H1 (cell line): Measurements from ENCODE around the gene CASTOR1. TPM values are rescaled to one million over a fixed set of nuclear protein-coding genes. Genes with fewer than 3 reads are reported as not detected.

Source experiments
- CTCF ChIA-PET: fragments of 300-600 bp; sonication (Branson Sonifier 250); formaldehyde crosslinking; loops from one replicate; lab custom pipeline; 2021; ENCODE audit not compliant: partially characterized antibody; lab: Charles Lee
- POLR2A ChIA-PET: fragments of 300-600 bp; sonication (Branson Sonifier 250); formaldehyde crosslinking; loops from one replicate; lab custom pipeline; 2021; ENCODE audit warnings: inconsistent platforms; ENCODE audit not compliant: partially characterized antibody; lab: Charles Lee
- DNase-seq, 2 experiments: peaks; one replicate each; pipeline versions ENCODE4 v3.0.0 to v3.0.0-alpha.2; 2010 to 2022; ENCODE audit warnings: low spot score in 2 of 2, low read depth in 1 of 2, mixed read lengths in 1 of 2
- FAIRE-seq: peaks from 2 replicates; lab custom pipeline; 2011; peaks lifted over from hg19 to GRCh38; lab: Jason Lieb, UNC
- H2AFZ ChIP-seq: 2 replicates; pipeline ENCODE4 v1.8.1; 2012; ENCODE audit warnings: low read length, inconsistent platforms
- H2AK5ac ChIP-seq: 2 replicates; pipeline ENCODE4 v1.6.1; 2013; ENCODE audit warnings: low read depth, low read length
- H2BK120ac ChIP-seq: replicated peaks from 2 replicates; pipeline ENCODE3; 2013; ENCODE audit warnings: low read depth, low read length, inconsistent platforms
- H2BK12ac ChIP-seq: 2 replicates; pipeline ENCODE4 v1.6.1; 2013; ENCODE audit warnings: low read depth, low read length
- H2BK15ac ChIP-seq: 2 replicates; pipeline ENCODE4 v1.6.1; 2013; ENCODE audit warnings: low read length
- H2BK20ac ChIP-seq: 2 replicates; pipeline ENCODE4 v1.6.1; 2013; ENCODE audit warnings: low read length
- H2BK5ac ChIP-seq: 2 replicates; pipeline ENCODE4 v1.6.1; 2013; ENCODE audit warnings: low read depth, low read length
- H3K14ac ChIP-seq: 2 replicates; pipeline ENCODE4 v1.6.1; 2013; ENCODE audit warnings: inconsistent platforms; ENCODE audit not compliant: insufficient read length
- H3K18ac ChIP-seq: 2 replicates; pipeline ENCODE4 v1.6.1; 2013; ENCODE audit warnings: low read length; ENCODE audit errors: extremely low read depth
- H3K23ac ChIP-seq: 2 replicates; pipeline ENCODE4 v1.6.1; 2013; ENCODE audit warnings: inconsistent platforms; ENCODE audit not compliant: insufficient read length
- H3K23me2 ChIP-seq: 2 replicates; pipeline ENCODE4 v1.6.1; 2013; ENCODE audit warnings: low read depth, low read length
- H3K27ac ChIP-seq: 2 replicates; pipeline ENCODE4 v1.6.1; 2011; ENCODE audit warnings: low read depth, low read length, inconsistent platforms
- H3K27me3 ChIP-seq, 4 experiments: replicated peaks in 1 of 4; 1 replicate in 1 of 4; 2 replicates in 3 of 4; pipeline versions ENCODE4 v1.6.1 to v1.8.1; 2011 to 2013; ENCODE audit warnings: low read length in 3 of 4, mild to moderate bottlenecking in 3 of 4, inconsistent platforms in 2 of 4, mixed read lengths in 2 of 4, moderate library complexity in 1 of 4; ENCODE audit not compliant: control insufficient read depth in 3 of 4, insufficient read depth in 3 of 4; ENCODE audit errors: extremely low read depth in 1 of 4
- H3K36me3 ChIP-seq, 4 experiments: 2 replicates each; pipeline versions ENCODE4 v1.6.1 to v1.8.1; 2011 to 2013; ENCODE audit warnings: mild to moderate bottlenecking in 4 of 4, low read length in 3 of 4, moderate library complexity in 2 of 4, control low read depth in 1 of 4, inconsistent platforms in 1 of 4; ENCODE audit not compliant: insufficient read depth in 4 of 4, control insufficient read depth in 2 of 4
- H3K4ac ChIP-seq: replicated peaks from 2 replicates; pipeline ENCODE3; 2013; ENCODE audit warnings: low read length, low read depth, mixed read lengths, inconsistent platforms; ENCODE audit not compliant: insufficient read length
- H3K4me1 ChIP-seq, 4 experiments: replicated peaks in 1 of 4; 1 replicate in 1 of 4; 2 replicates in 3 of 4; pipeline versions ENCODE4 v1.6.1 to v1.8.1; 2011 to 2013; ENCODE audit warnings: low read length in 3 of 4, inconsistent platforms in 2 of 4, mixed read lengths in 1 of 4; ENCODE audit not compliant: insufficient read depth in 4 of 4, control insufficient read depth in 3 of 4
- H3K4me2 ChIP-seq, 2 experiments: 2 replicates each; pipeline versions ENCODE4 v1.6.1 to v1.8.1; 2011 to 2013; ENCODE audit warnings: low read depth in 2 of 2, low read length in 2 of 2, control low read depth in 1 of 2, inconsistent platforms in 1 of 2, mild to moderate bottlenecking in 1 of 2; ENCODE audit not compliant: insufficient read depth in 1 of 2
- H3K4me3 ChIP-seq, 4 experiments: fragments of 200-600, 300-600 bp in 1 of 4; sonication (generic), shearing (Covaris generic), sonication (Bioruptor Twin) in 1 of 4; 2 replicates each; pipeline versions ENCODE4 v1.5.1 to v1.8.1; 2011 to 2016; ENCODE audit warnings: low read length in 4 of 4, low read depth in 3 of 4, control low read depth in 2 of 4, inconsistent platforms in 2 of 4, mild to moderate bottlenecking in 2 of 4, mixed read lengths in 1 of 4, moderate library complexity in 1 of 4; ENCODE audit not compliant: insufficient read depth in 2 of 4; ENCODE audit errors: extremely low read depth in 1 of 4
- H3K56ac ChIP-seq: replicated peaks from 2 replicates; pipeline ENCODE3; 2013; ENCODE audit warnings: low read depth, mild to moderate bottlenecking, mixed read lengths, low read length, inconsistent platforms; ENCODE audit not compliant: insufficient read length
- H3K79me1 ChIP-seq: 2 replicates; pipeline ENCODE4 v1.6.1; 2013; ENCODE audit warnings: low read depth, low read length, control low read depth
- H3K79me2 ChIP-seq, 2 experiments: 2 replicates each; pipeline versions ENCODE4 v1.6.1 to v1.8.1; 2012 to 2013; ENCODE audit warnings: low read length in 2 of 2, mild to moderate bottlenecking in 2 of 2, inconsistent platforms in 1 of 2; ENCODE audit not compliant: insufficient read depth in 2 of 2, control insufficient read depth in 1 of 2
- H3K9ac ChIP-seq, 4 experiments: replicated peaks in 1 of 4; 1 replicate in 1 of 4; 2 replicates in 3 of 4; pipeline versions ENCODE4 v1.6.1 to v1.8.1; 2011 to 2013; ENCODE audit warnings: low read depth in 3 of 4, low read length in 3 of 4, control low read depth in 2 of 4, mild to moderate bottlenecking in 2 of 4, moderate library complexity in 2 of 4, inconsistent platforms in 1 of 4; ENCODE audit errors: extremely low read depth in 1 of 4
- H3K9me3 ChIP-seq, 2 experiments: 2 replicates each; pipeline versions ENCODE4 v1.6.1 to v1.8.1; 2012 to 2013; ENCODE audit warnings: mild to moderate bottlenecking in 2 of 2, moderate library complexity in 2 of 2, control low read depth in 1 of 2, inconsistent platforms in 1 of 2, low read depth in 1 of 2, low read length in 1 of 2, mixed read lengths in 1 of 2; ENCODE audit not compliant: insufficient read depth in 2 of 2
- H4K20me1 ChIP-seq, 2 experiments: replicated peaks in 1 of 2; 2 replicates each; pipeline versions ENCODE3 to v1.8.1; 2011 to 2013; ENCODE audit warnings: inconsistent platforms in 2 of 2, low read length in 2 of 2, mild to moderate bottlenecking in 1 of 2; ENCODE audit not compliant: insufficient read depth in 2 of 2, control insufficient read depth in 1 of 2
- H4K5ac ChIP-seq: 2 replicates; pipeline ENCODE4 v1.6.1; 2013; ENCODE audit warnings: low read length, low read depth, mixed read lengths, inconsistent platforms; ENCODE audit not compliant: insufficient read length
- H4K8ac ChIP-seq: 2 replicates; pipeline ENCODE4 v1.8.0; 2013; ENCODE audit warnings: mild to moderate bottlenecking, moderate library complexity, low read length, inconsistent platforms; ENCODE audit not compliant: insufficient read depth; ENCODE audit errors: extremely low read depth
- H4K91ac ChIP-seq: replicated peaks from 2 replicates; pipeline ENCODE3; 2013; ENCODE audit warnings: low read length, mixed read lengths, inconsistent platforms; ENCODE audit not compliant: insufficient read length
- GTF2F1 ChIP-seq: IDR thresholded peaks from 2 replicates; pipeline ENCODE4 v1.6.1; 2012; ENCODE audit warnings: low read depth, low read length, improper control_type of control experiment, borderline replicate concordance
- JUND ChIP-seq: IDR thresholded peaks from 2 replicates; pipeline ENCODE4 v1.6.1; 2011; ENCODE audit warnings: mild to moderate bottlenecking, improper control_type of control experiment, low read length
- NANOG ChIP-seq: IDR thresholded peaks from 2 replicates; pipeline ENCODE4 v1.6.1; 2011; ENCODE audit warnings: low read length, low read depth, mild to moderate bottlenecking, inconsistent platforms; ENCODE audit not compliant: insufficient read depth, poor library complexity, severe bottlenecking
- WGBS, 2 experiments: shearing (Covaris generic) in 1 of 2; methylation state at CpG; one replicate each; pipeline versions ENCODE4 v1.1.6 to v1.1.7; 2013 to 2015; ENCODE audit warnings: low lambda C conversion rate in 2 of 2, mixed read lengths in 2 of 2, inconsistent platforms in 1 of 2, low coverage in 1 of 2, missing lambda C conversion rate in 1 of 2; ENCODE audit not compliant: insufficient replicate concordance in 2 of 2, insufficient coverage in 1 of 2, insufficient read length in 1 of 2; ENCODE audit errors: extremely low coverage in 1 of 2, missing lambda C conversion rate in 1 of 2; 5-methylcytosine and 5-hydroxymethylcytosine counted together
- polyA plus RNA-seq, 7 experiments: library from polyadenylated mRNA; depleted of rRNA in 3 of 7; stranded (reverse) in 5 of 7; unstranded in 2 of 7; fragments of >200 nt in 5 of 7; fragments of 200-250 nt in 2 of 7; gene quantifications; 1 replicate in 5 of 7; 2 replicates in 1 of 7; 4 replicates in 1 of 7; pipeline versions ENCODE4 v1.2.1 to v1.2.3, GENCODE V29; 2011 to 2013; ENCODE audit warnings: missing spikeins in 2 of 7, mixed read lengths in 2 of 7
- total RNA-seq: library from RNA; stranded (reverse); fragmentation: NEBNext Ultra II Directional; extraction: Animal tissue kit (Norgen Biotek cat#: 25700); gene quantifications from 2 replicates; pipeline ENCODE4 v1.2.1, GENCODE V29; 2021

Gene CASTOR1
- total and polyA plus RNA-seq, 2 of the 8 experiments (the other 6 are each of a cell fraction or from before 2014, with no cell fraction given) = 10.3 to 36.0 TPM

GRCh38 chr22:30247974-30248373, 41.3 kb downstream of the CASTOR1 start:
- H2BK120ac ChIP-seq = no peak overlapping the region
- no peak overlapping the region for H3K18ac ChIP-seq
- H3K4me2 ChIP-seq = no peak overlapping the region
- POLR2A ChIA-PET = interaction anchor here (1.0 to 2.4 kb wide), 2 partner anchors 9 to 12 kb away, joined by 3 to 7 read pairs; no protein-coding TSS in a partner anchor
- H2BK12ac ChIP-seq = no peak overlapping the region
- no peaks in the 10 kb centered on the region for H3K9me3 ChIP-seq
- 72% methylated on average over 8 of the region's 12 CpGs; no CpG with 5 or more reads in 1 of the 2 experiments for WGBS, 2 experiments
- no peak overlapping the region for H2BK5ac ChIP-seq
- peaks cover 4% of the 10 kb centered on the region for H3K79me1 ChIP-seq
- no peak for FAIRE-seq
- peaks cover 0 to 2% of the 10 kb centered on the region in 2 experiments for H4K20me1 ChIP-seq
- no peak overlapping the region for H3K4ac ChIP-seq
- peaks cover 3 to 25% (median 15%) of the 10 kb centered on the region in 4 experiments for H3K4me1 ChIP-seq
- peaks cover 12% of the 10 kb centered on the region; the same call in 1 of the 2 replicates for H3K23me2 ChIP-seq
- no peak overlapping the region for H3K14ac ChIP-seq
- H2AK5ac ChIP-seq = no peak overlapping the region
- 0 out of 2 replicates have a peak overlapping the region, but pooled peaks have one; percentile 88 for H2BK15ac ChIP-seq
- no peak overlapping the region for H3K56ac ChIP-seq
- H3K23ac ChIP-seq = no peak overlapping the region
- no peak overlapping the region for H4K5ac ChIP-seq
- no peaks in the 10 kb centered on the region; a peak in 2 of 7 replicates for H3K27me3 ChIP-seq
- DNase-seq = no peak
- no peak overlapping the region for H2BK20ac ChIP-seq
- no peak overlapping the region for H3K27ac ChIP-seq
- no peak overlapping the region for H4K8ac ChIP-seq
- H2AFZ ChIP-seq = no peak overlapping the region
- H3K79me2 ChIP-seq = no peaks in the 10 kb centered on the region
- 0 out of 8 replicates have a peak, but pooled peaks cover 0 to 5% (median 0%) of the 10 kb centered on the region in 4 experiments for H3K36me3 ChIP-seq
- TF ChIP-seq GTF2F1 (no peak), JUND (no peak), NANOG (no peak)
- TF ChIP-seq, all 59 proteins: peak for 0
- Histone ChIP-seq H3K4me3 (no peak overlapping the region), H3K9ac (no peak overlapping the region), H4K91ac (no peak overlapping the region)
- CTCF ChIA-PET = interaction anchor here (1.5 kb wide), 1 partner anchor 15 kb away, joined by 3 read pairs; no protein-coding TSS in a partner anchor
